ENCODE measurements around the gene CDK18.

CDK18 gene

GRCh38 chr1:205528887-205529825, 24.7 kb downstream of the CDK18 start:
- peaks cover 14 to 47% of the 10 kb centered on the region in 2 donors for H3K36me3 ChIP-seq (ENCODE audit: control insufficient read depth in 1 of 2, insufficient read depth in 2 of 2, low read length in 2 of 2)
- H3K27ac ChIP-seq (ENCODE audit: low read depth, low read length), result no peak overlapping the region
- H3K4me1 ChIP-seq (ENCODE audit: control insufficient read depth in 1 of 2, insufficient read depth in 2 of 2, low read length in 2 of 2), result peaks cover 0 to under 1% of the 10 kb centered on the region in 2 donors
- no peaks in the 10 kb centered on the region for H3K27me3 ChIP-seq (ENCODE audit: control insufficient read depth in 1 of 2, insufficient read depth in 2 of 2, low read length in 2 of 2)
- H3K4me3 ChIP-seq (ENCODE audit: low read depth in 1 of 2, low read length in 2 of 2), result peak overlapping the region; percentile 43 to 57
- no peak overlapping the region for H3K9ac ChIP-seq (ENCODE audit: low read depth in 1 of 2, low read length in 2 of 2)
- H3K9me3 ChIP-seq (ENCODE audit: control insufficient read depth in 1 of 2, low read length in 2 of 2), result no peaks in the 10 kb centered on the region

- peaks cover 14 to 38% of the 10 kb centered on the region in 2 donors for H3K36me3 ChIP-seq (ENCODE audit: control insufficient read depth in 1 of 2, insufficient read depth in 2 of 2, low read length in 2 of 2)
- H3K27me3 ChIP-seq (ENCODE audit: control insufficient read depth in 1 of 2, insufficient read depth in 2 of 2, low read length in 2 of 2), result no peaks in the 10 kb centered on the region
- no peaks in the 10 kb centered on the region for H3K4me1 ChIP-seq (ENCODE audit: control insufficient read depth in 1 of 2, insufficient read depth in 2 of 2, low read length in 2 of 2)
- H3K9ac ChIP-seq (ENCODE audit: low read depth in 1 of 2, low read length in 2 of 2), result no peak overlapping the region
- H3K4me3 ChIP-seq (ENCODE audit: low read depth in 1 of 2, low read length in 2 of 2), result no peak overlapping the region
- no peak overlapping the region for H3K27ac ChIP-seq (ENCODE audit: low read depth, low read length)
- H3K9me3 ChIP-seq (ENCODE audit: control insufficient read depth in 1 of 2, low read length in 2 of 2), result no peaks in the 10 kb centered on the region
Measured at GRCh38 chr1:205530116-205530515, 25.6 kb downstream of the CDK18 start.

- Histone ChIP-seq H3K36me3 (ENCODE audit: control insufficient read depth in 1 of 2, insufficient read depth in 2 of 2, low read length in 2 of 2) (peaks cover 10 to 25% of the 10 kb centered on the region in 2 donors), H3K9ac (ENCODE audit: low read depth in 1 of 2, low read length in 2 of 2) (no peak overlapping the region), H3K4me1 (ENCODE audit: control insufficient read depth in 1 of 2, insufficient read depth in 2 of 2, low read length in 2 of 2) (peaks cover 0 to 2% of the 10 kb centered on the region in 2 donors), H3K27me3 (ENCODE audit: control insufficient read depth in 1 of 2, insufficient read depth in 2 of 2, low read length in 2 of 2) (no peaks in the 10 kb centered on the region), H3K9me3 (ENCODE audit: control insufficient read depth in 1 of 2, low read length in 2 of 2) (no peaks in the 10 kb centered on the region), H3K27ac (ENCODE audit: low read depth, low read length) (no peak overlapping the region), H3K4me3 (ENCODE audit: low read depth in 1 of 2, low read length in 2 of 2) (no peak overlapping the region)
Measured at GRCh38 chr1:205531191-205532025, 26.9 kb downstream of the CDK18 start.

- H3K36me3 ChIP-seq (ENCODE audit: control insufficient read depth in 1 of 2, insufficient read depth in 2 of 2, low read length in 2 of 2), result peaks cover 10 to 20% of the 10 kb centered on the region in 2 donors
- no peak overlapping the region for H3K9ac ChIP-seq (ENCODE audit: low read depth in 1 of 2, low read length in 2 of 2)
- H3K27me3 ChIP-seq (ENCODE audit: control insufficient read depth in 1 of 2, insufficient read depth in 2 of 2, low read length in 2 of 2), result no peaks in the 10 kb centered on the region
- no peak overlapping the region for H3K4me3 ChIP-seq (ENCODE audit: low read depth in 1 of 2, low read length in 2 of 2)
- H3K4me1 ChIP-seq (ENCODE audit: control insufficient read depth in 1 of 2, insufficient read depth in 2 of 2, low read length in 2 of 2), result peaks cover 0 to 10% of the 10 kb centered on the region in 2 donors
- no peaks in the 10 kb centered on the region for H3K9me3 ChIP-seq (ENCODE audit: control insufficient read depth in 1 of 2, low read length in 2 of 2)
- no peak overlapping the region for H3K27ac ChIP-seq (ENCODE audit: low read depth, low read length)
Measured at GRCh38 chr1:205532026-205532898, 27.8 kb downstream of the CDK18 start.

GRCh38 chr1:205532996-205533735, 28.7 kb downstream of the CDK18 start:
- H3K4me1 ChIP-seq (ENCODE audit: control insufficient read depth in 1 of 2, insufficient read depth in 2 of 2, low read length in 2 of 2), result peaks cover 0 to 10% of the 10 kb centered on the region in 2 donors
- H3K27me3 ChIP-seq (ENCODE audit: control insufficient read depth in 1 of 2, insufficient read depth in 2 of 2, low read length in 2 of 2), result no peaks in the 10 kb centered on the region
- peaks cover 10 to 17% of the 10 kb centered on the region in 2 donors for H3K36me3 ChIP-seq (ENCODE audit: control insufficient read depth in 1 of 2, insufficient read depth in 2 of 2, low read length in 2 of 2)
- no peak overlapping the region for H3K9ac ChIP-seq (ENCODE audit: low read depth in 1 of 2, low read length in 2 of 2)
- no peak overlapping the region for H3K4me3 ChIP-seq (ENCODE audit: low read depth in 1 of 2, low read length in 2 of 2)
- H3K9me3 ChIP-seq (ENCODE audit: control insufficient read depth in 1 of 2, low read length in 2 of 2), result no peaks in the 10 kb centered on the region
- H3K27ac ChIP-seq (ENCODE audit: low read depth, low read length), result no peak overlapping the region

GRCh38 chr1:205533748-205534443, 29.4 kb downstream of the CDK18 start:
- Histone ChIP-seq H3K36me3 (ENCODE audit: control insufficient read depth in 1 of 2, insufficient read depth in 2 of 2, low read length in 2 of 2) (peaks cover 10 to 17% of the 10 kb centered on the region in 2 donors), H3K27me3 (ENCODE audit: control insufficient read depth in 1 of 2, insufficient read depth in 2 of 2, low read length in 2 of 2) (no peaks in the 10 kb centered on the region), H3K4me1 (ENCODE audit: control insufficient read depth in 1 of 2, insufficient read depth in 2 of 2, low read length in 2 of 2) (peaks cover 0 to 10% of the 10 kb centered on the region in 2 donors), H3K27ac (ENCODE audit: low read depth, low read length) (no peak overlapping the region), H3K9ac (ENCODE audit: low read depth in 1 of 2, low read length in 2 of 2) (no peak overlapping the region), H3K9me3 (ENCODE audit: control insufficient read depth in 1 of 2, low read length in 2 of 2) (no peaks in the 10 kb centered on the region), H3K4me3 (ENCODE audit: low read depth in 1 of 2, low read length in 2 of 2) (no peak overlapping the region)

- peaks cover 10 to 17% of the 10 kb centered on the region in 2 donors for H3K36me3 ChIP-seq (ENCODE audit: control insufficient read depth in 1 of 2, insufficient read depth in 2 of 2, low read length in 2 of 2)
- no peaks in the 10 kb centered on the region for H3K27me3 ChIP-seq (ENCODE audit: control insufficient read depth in 1 of 2, insufficient read depth in 2 of 2, low read length in 2 of 2)
- peaks cover 0 to 10% of the 10 kb centered on the region in 2 donors for H3K4me1 ChIP-seq (ENCODE audit: control insufficient read depth in 1 of 2, insufficient read depth in 2 of 2, low read length in 2 of 2)
- H3K9ac ChIP-seq (ENCODE audit: low read depth in 1 of 2, low read length in 2 of 2), result no peak overlapping the region
- no peaks in the 10 kb centered on the region for H3K9me3 ChIP-seq (ENCODE audit: control insufficient read depth in 1 of 2, low read length in 2 of 2)
- no peak overlapping the region for H3K27ac ChIP-seq (ENCODE audit: low read depth, low read length)
- H3K4me3 ChIP-seq (ENCODE audit: low read depth in 1 of 2, low read length in 2 of 2), result no peak overlapping the region
Measured at GRCh38 chr1:205534444-205534985, 30.0 kb downstream of the CDK18 start.

GRCh38 chr1:205535096-205535495, 30.6 kb downstream of the CDK18 start:
- Histone ChIP-seq H3K4me1 (ENCODE audit: control insufficient read depth in 1 of 2, insufficient read depth in 2 of 2, low read length in 2 of 2) (peaks cover 0 to 10% of the 10 kb centered on the region in 2 donors), H3K4me3 (ENCODE audit: low read depth in 1 of 2, low read length in 2 of 2) (no peak overlapping the region), H3K27ac (ENCODE audit: low read depth, low read length) (no peak overlapping the region), H3K27me3 (ENCODE audit: control insufficient read depth in 1 of 2, insufficient read depth in 2 of 2, low read length in 2 of 2) (no peaks in the 10 kb centered on the region), H3K9ac (ENCODE audit: low read depth in 1 of 2, low read length in 2 of 2) (no peak overlapping the region), H3K36me3 (ENCODE audit: control insufficient read depth in 1 of 2, insufficient read depth in 2 of 2, low read length in 2 of 2) (peaks cover 10 to 17% of the 10 kb centered on the region in 2 donors), H3K9me3 (ENCODE audit: control insufficient read depth in 1 of 2, low read length in 2 of 2) (no peaks in the 10 kb centered on the region)
